GM12864 (cell line): Measurements from ENCODE around the gene MB.

ENCODE experiments used
- DNase-seq: peaks from one replicate; pipeline ENCODE4 v3.0.0-alpha.2; 2011; ENCODE audit warnings: low read depth
- H3K4me3 ChIP-seq: 2 replicates; pipeline ENCODE4 v1.5.1; 2011; ENCODE audit warnings: mild to moderate bottlenecking, low read depth, low read length, control low read depth
- CTCF ChIP-seq: IDR thresholded peaks from 2 replicates; pipeline ENCODE4 v1.5.1; 2011; ENCODE audit warnings: low read depth, mild to moderate bottlenecking, moderate library complexity, low read length, control low read depth, inconsistent platforms; ENCODE audit errors: missing control alignments

MB gene

GRCh38 chr22:35637254-35637653, 20.1 kb upstream of the MB start:
- DNase-seq = no peak
- H3K4me3 ChIP-seq = no peak overlapping the region
- TF ChIP-seq CTCF = no peak

- no peak for TF ChIP-seq CTCF
- DNase-seq = no peak
- no peak overlapping the region for H3K4me3 ChIP-seq
Measured at GRCh38 chr22:35634943-35635540, 17.9 kb upstream of the MB start.

GRCh38 chr22:35634015-35634414, 16.9 kb upstream of the MB start:
- no peak overlapping the region for H3K4me3 ChIP-seq
- no peak for DNase-seq
- TF ChIP-seq CTCF = no peak

GRCh38 chr22:35633520-35633919, 16.4 kb upstream of the MB start:
- no peak for TF ChIP-seq CTCF
- DNase-seq = no peak
- no peak overlapping the region for H3K4me3 ChIP-seq

GRCh38 chr22:35632935-35633334, 15.8 kb upstream of the MB start:
- no peak for DNase-seq
- no peak for TF ChIP-seq CTCF
- no peak overlapping the region for H3K4me3 ChIP-seq

- DNase-seq = no peak
- peak; percentile 79 for TF ChIP-seq CTCF
- no peak overlapping the region for H3K4me3 ChIP-seq
Measured at GRCh38 chr22:35631597-35631996, 14.5 kb upstream of the MB start.

- DNase-seq = no peak
- no peak overlapping the region for H3K4me3 ChIP-seq
- TF ChIP-seq CTCF = no peak
Measured at GRCh38 chr22:35630891-35631290, 13.8 kb upstream of the MB start.
